ENCODE measurements around the gene F8.
"Not testable (repeated sequence)": the region's sequence is repeated elsewhere in the genome, so short reads cannot be mapped to it uniquely, and the experiment has no call there.

Gene F8

GRCh38 chrX:155031657-155032056, 9.1 kb upstream of the F8 start:
- no peak for DNase-seq (ENCODE audit: low spot score)

GRCh38 chrX:155028877-155029291, 6.4 kb upstream of the F8 start:
- peak; percentile 42 for DNase-seq (ENCODE audit: low spot score)

GRCh38 chrX:155028129-155028528, 5.6 kb upstream of the F8 start:
- no peak for DNase-seq (ENCODE audit: low spot score)

GRCh38 chrX:155027509-155028066, 5.1 kb upstream of the F8 start:
- peak; percentile 78 for DNase-seq (ENCODE audit: low spot score)

GRCh38 chrX:155026727-155027508, 4.4 kb upstream of the F8 start, which contains the start of gene FUNDC2:
FUNDC2 (plus strand) TSS chrX:155026844; CDS start chrX:155026939, 95 bp downstream.
- DNase-seq (ENCODE audit: low spot score) = peak; percentile 89

- no peak for DNase-seq (ENCODE audit: low spot score)
These were observed 3.9 kb upstream of the F8 start for GRCh38 chrX:155026420-155026726.

GRCh38 chrX:155023907-155024833, 1.6 kb upstream of the F8 start:
- no peak for DNase-seq (ENCODE audit: low spot score)

GRCh38 chrX:155020591-155020990, 1.9 kb downstream of the F8 start:
- DNase-seq (ENCODE audit: low spot score) = no peak

GRCh38 chrX:155009994-155010472, 12.5 kb downstream of the F8 start:
- DNase-seq (ENCODE audit: low spot score) = no peak

GRCh38 chrX:155008578-155008977, 13.9 kb downstream of the F8 start:
- DNase-seq (ENCODE audit: low spot score) = not testable (repeated sequence)

GRCh38 chrX:155006913-155007671, 15.4 kb downstream of the F8 start:
- not testable (repeated sequence) for DNase-seq (ENCODE audit: low spot score)

- not testable (repeated sequence) for DNase-seq (ENCODE audit: low spot score)
These were observed 16.1 kb downstream of the F8 start for GRCh38 chrX:155006379-155006778.

- no peak for DNase-seq (ENCODE audit: low spot score)
These were observed 17.3 kb downstream of the F8 start for GRCh38 chrX:155005190-155005589.

GRCh38 chrX:155001873-155002272, 20.6 kb downstream of the F8 start:
- DNase-seq (ENCODE audit: low spot score) = no peak

GRCh38 chrX:155000841-155001240, 21.7 kb downstream of the F8 start:
- DNase-seq (ENCODE audit: low spot score) = no peak

- no peak for DNase-seq (ENCODE audit: low spot score)
These were observed 24.2 kb downstream of the F8 start for GRCh38 chrX:154998204-154998880.

- DNase-seq (ENCODE audit: low spot score) = no peak
These were observed 31.0 kb downstream of the F8 start for GRCh38 chrX:154991476-154991875.

GRCh38 chrX:154991039-154991438, 31.5 kb downstream of the F8 start:
- no peak for DNase-seq (ENCODE audit: low spot score)

- DNase-seq (ENCODE audit: low spot score) = no peak
These were observed 32.0 kb downstream of the F8 start for GRCh38 chrX:154990496-154990895.

GRCh38 chrX:154988719-154989118, 33.8 kb downstream of the F8 start:
- DNase-seq (ENCODE audit: low spot score) = no peak

- no peak for DNase-seq (ENCODE audit: low spot score)
These were observed 34.6 kb downstream of the F8 start for GRCh38 chrX:154987940-154988339.
